Fibroblast of mammary gland (primary cell): ENCODE measurements around the gene POC1A.
"Not testable (repeated sequence)": the region's sequence is repeated elsewhere in the genome, so short reads cannot be mapped to it uniquely, and the experiment has no call there.

ENCODE experiments used
- DNase-seq: peaks from one replicate; pipeline ENCODE4 v3.0.0-alpha.2; 2010; ENCODE audit warnings: low read depth
- H3K4me3 ChIP-seq: 2 replicates; pipeline ENCODE4 v1.5.1; 2011; ENCODE audit warnings: low read depth, mild to moderate bottlenecking, low read length, moderate library complexity; ENCODE audit not compliant: control insufficient read depth
- CTCF ChIP-seq: conservative IDR thresholded peaks from 2 replicates; pipeline ENCODE4 v1.5.1; 2011; ENCODE audit warnings: low read depth, low read length, inconsistent platforms; ENCODE audit not compliant: control insufficient read depth, insufficient read depth

Gene POC1A

GRCh38 chr3:52185311-52185710 lies 31.1 kb upstream of the POC1A start:
- no peak for DNase-seq
- no peak for TF ChIP-seq CTCF
- no peak overlapping the region for H3K4me3 ChIP-seq

GRCh38 chr3:52184690-52185089 lies 30.5 kb upstream of the POC1A start:
- no peak for DNase-seq
- H3K4me3 ChIP-seq = no peak overlapping the region
- TF ChIP-seq CTCF = no peak

- DNase-seq = no peak
- TF ChIP-seq CTCF = no peak
- H3K4me3 ChIP-seq = no peak overlapping the region
Measured at GRCh38 chr3:52183786-52184445, 29.7 kb upstream of the POC1A start.

- TF ChIP-seq CTCF = no peak
- no peak for DNase-seq
- no peak overlapping the region for H3K4me3 ChIP-seq
Measured at GRCh38 chr3:52182691-52183090, 28.5 kb upstream of the POC1A start.

GRCh38 chr3:52182196-52182595 lies 28.0 kb upstream of the POC1A start:
- no peak overlapping the region for H3K4me3 ChIP-seq
- TF ChIP-seq CTCF = no peak
- DNase-seq = no peak

- no peak overlapping the region for H3K4me3 ChIP-seq
- peak; percentile 63 for DNase-seq
- no peak for TF ChIP-seq CTCF
Measured at GRCh38 chr3:52181543-52181942, 27.3 kb upstream of the POC1A start.

- H3K4me3 ChIP-seq = no peak overlapping the region
- no peak for TF ChIP-seq CTCF
- no peak for DNase-seq
Measured at GRCh38 chr3:52178537-52178936, 24.3 kb upstream of the POC1A start.

- not testable (repeated sequence) for H3K4me3 ChIP-seq, DNase-seq
Measured at GRCh38 chr3:52178126-52178525, 23.9 kb upstream of the POC1A start.
